ENCODE data around the gene CRISP1. TPM values are rescaled to one million over a fixed set of nuclear protein-coding genes. Genes with fewer than 3 reads are reported as not detected.

The CRISP1 gene
- total and polyA plus RNA-seq, 2 of the 4 experiments (the other 2 are of a cell fraction), result not detected

GRCh38 chr6:49835140-49835539, 31.2 kb downstream of the CRISP1 start:
- Histone ChIP-seq H3K27ac (ENCODE audit: insufficient read depth, low read length) (no peak overlapping the region), H3K9ac (ENCODE audit: low read depth, low read length) (no peak overlapping the region), H3K4me2 (ENCODE audit: low read depth, low read length) (no peak overlapping the region), H2BK5ac (ENCODE audit: low read depth, low read length, poor library complexity, severe bottlenecking) (no peak overlapping the region), H2AK9ac (replicated peaks; ENCODE audit: low read depth, low read length, poor library complexity) (no peak overlapping the region), H3K18ac (ENCODE audit: low read depth, low read length) (no peak overlapping the region), H4K91ac (ENCODE audit: insufficient read depth, low read depth, low read length) (no peak overlapping the region), H3K9me1 (ENCODE audit: insufficient read depth, low read length) (no peaks in the 10 kb centered on the region), H3K14ac (replicated peaks; ENCODE audit: low read depth, low read length) (no peak overlapping the region), H4K8ac (ENCODE audit: low read depth in 2 of 2, low read length in 2 of 2) (no peak overlapping the region), H2AFZ (replicated peaks; ENCODE audit: low read length, poor library complexity) (no peak overlapping the region), H2BK20ac (ENCODE audit: low read depth, low read length) (no peak overlapping the region), H3K9me3 (ENCODE audit: control insufficient read depth, insufficient read depth, low read length) (no peaks in the 10 kb centered on the region), H4K20me1 (ENCODE audit: insufficient read depth, low read length) (no peaks in the 10 kb centered on the region), H3K4me3 (ENCODE audit: insufficient read depth, low read depth, low read length) (no peak overlapping the region), H3K27me3 (ENCODE audit: control insufficient read depth, insufficient read depth, low read length) (no peaks in the 10 kb centered on the region), H2AK5ac (ENCODE audit: low read depth, low read length) (no peak overlapping the region), H3K23ac (ENCODE audit: low read depth, low read length) (no peak overlapping the region), H4K5ac (ENCODE audit: low read depth, low read length) (no peak overlapping the region), H2BK120ac (ENCODE audit: low read depth, low read length) (no peak overlapping the region), H3K4me1 (ENCODE audit: control insufficient read depth, insufficient read depth, low read length) (no peaks in the 10 kb centered on the region), H3K56ac (ENCODE audit: extremely low read depth, insufficient read depth, low read length) (no peak overlapping the region), H3K36me3 (ENCODE audit: control insufficient read depth, insufficient read depth, low read length) (no peaks in the 10 kb centered on the region), H2BK15ac (ENCODE audit: low read depth, low read length) (no peak overlapping the region), H3K4ac (ENCODE audit: low read depth, low read length) (no peak overlapping the region), H3K79me1 (ENCODE audit: low read depth in 1 of 2, low read length in 2 of 2) (no peaks in the 10 kb centered on the region)
- BruUV-seq (replicated peaks), result no TSS peak
- ChIA-PET POLR2A (ENCODE audit: unreplicated experiment) (no interaction called here), CTCF (no interaction called here)
- intact Hi-C loops (cut with micrococcal nuclease), result no loop called here
- TF ChIP-seq MXI1 (IDR thresholded peaks at IDR 0.05; ENCODE audit: borderline replicate concordance, low read depth, low read length) (no peak), FOS (IDR thresholded peaks at IDR 0.05; ENCODE audit: low read depth, low read length) (no peak), BHLHE40 (IDR thresholded peaks at IDR 0.05; ENCODE audit: low read depth, low read length) (no peak), POLR2A (IDR thresholded peaks at IDR 0.05; ENCODE audit: low read depth, low read length) (no peak), MAZ (IDR thresholded peaks at IDR 0.05; ENCODE audit: borderline replicate concordance, low read depth, low read length) (no peak), CEBPB (IDR thresholded peaks at IDR 0.05; ENCODE audit: low read depth, low read length) (no peak), RAD21 (IDR thresholded peaks at IDR 0.05; ENCODE audit: low read length) (no peak), NFE2L2 (IDR thresholded peaks at IDR 0.05; ENCODE audit: low read depth, low read length) (no peak), SMC3 (IDR thresholded peaks at IDR 0.05; ENCODE audit: low read depth, low read length) (no peak), CTCF (conservative IDR thresholded peaks at IDR 0.05; ENCODE audit: low read depth, low read length) (no peak), RFX5 (IDR thresholded peaks at IDR 0.05; ENCODE audit: low read depth, low read length) (no peak), CHD1 (IDR thresholded peaks at IDR 0.05; ENCODE audit: low read depth, low read length) (no peak), MAFK (IDR thresholded peaks at IDR 0.05; ENCODE audit: low read depth, low read length) (no peak), RCOR1 (IDR thresholded peaks at IDR 0.05; ENCODE audit: insufficient replicate concordance, low read length) (no peak)
- TF ChIP-seq, protein P1, sequence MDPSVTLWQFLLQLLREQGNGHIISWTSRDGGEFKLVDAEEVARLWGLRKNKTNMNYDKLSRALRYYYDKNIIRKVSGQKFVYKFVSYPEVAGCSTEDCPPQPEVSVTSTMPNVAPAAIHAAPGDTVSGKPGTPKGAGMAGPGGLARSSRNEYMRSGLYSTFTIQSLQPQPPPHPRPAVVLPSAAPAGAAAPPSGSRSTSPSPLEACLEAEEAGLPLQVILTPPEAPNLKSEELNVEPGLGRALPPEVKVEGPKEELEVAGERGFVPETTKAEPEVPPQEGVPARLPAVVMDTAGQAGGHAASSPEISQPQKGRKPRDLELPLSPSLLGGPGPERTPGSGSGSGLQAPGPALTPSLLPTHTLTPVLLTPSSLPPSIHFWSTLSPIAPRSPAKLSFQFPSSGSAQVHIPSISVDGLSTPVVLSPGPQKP (IDR thresholded peaks at IDR 0.05; ENCODE audit: borderline replicate concordance, low read depth, low read length), result no peak
- TF ChIP-seq, protein P2, sequence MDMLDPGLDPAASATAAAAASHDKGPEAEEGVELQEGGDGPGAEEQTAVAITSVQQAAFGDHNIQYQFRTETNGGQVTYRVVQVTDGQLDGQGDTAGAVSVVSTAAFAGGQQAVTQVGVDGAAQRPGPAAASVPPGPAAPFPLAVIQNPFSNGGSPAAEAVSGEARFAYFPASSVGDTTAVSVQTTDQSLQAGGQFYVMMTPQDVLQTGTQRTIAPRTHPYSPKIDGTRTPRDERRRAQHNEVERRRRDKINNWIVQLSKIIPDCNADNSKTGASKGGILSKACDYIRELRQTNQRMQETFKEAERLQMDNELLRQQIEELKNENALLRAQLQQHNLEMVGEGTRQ (IDR thresholded peaks at IDR 0.05; ENCODE audit: low read depth, low read length), result no peak
- in situ Hi-C loops (cut with MboI; ENCODE audit: low sequenced_read_pairs), result loop anchor here (25.0 kb wide), 1 partner anchor 298 kb away; no protein-coding TSS in a partner anchor
- no CpG with 5 or more reads among the region's 3 CpGs for WGBS, 2 experiments (ENCODE audit: extremely low coverage in 2 of 2, insufficient read length in 1 of 2)
- no peak for DNase-seq
- dilution Hi-C loops (cut with HindIII; ENCODE audit: low sequenced_read_pairs, unreplicated experiment), result no loop called here
- no peak for ATAC-seq (ENCODE audit: low read depth)

Measured in IMR-90 (cell line).